ENCODE data around the gene THSD4.

DNA sequence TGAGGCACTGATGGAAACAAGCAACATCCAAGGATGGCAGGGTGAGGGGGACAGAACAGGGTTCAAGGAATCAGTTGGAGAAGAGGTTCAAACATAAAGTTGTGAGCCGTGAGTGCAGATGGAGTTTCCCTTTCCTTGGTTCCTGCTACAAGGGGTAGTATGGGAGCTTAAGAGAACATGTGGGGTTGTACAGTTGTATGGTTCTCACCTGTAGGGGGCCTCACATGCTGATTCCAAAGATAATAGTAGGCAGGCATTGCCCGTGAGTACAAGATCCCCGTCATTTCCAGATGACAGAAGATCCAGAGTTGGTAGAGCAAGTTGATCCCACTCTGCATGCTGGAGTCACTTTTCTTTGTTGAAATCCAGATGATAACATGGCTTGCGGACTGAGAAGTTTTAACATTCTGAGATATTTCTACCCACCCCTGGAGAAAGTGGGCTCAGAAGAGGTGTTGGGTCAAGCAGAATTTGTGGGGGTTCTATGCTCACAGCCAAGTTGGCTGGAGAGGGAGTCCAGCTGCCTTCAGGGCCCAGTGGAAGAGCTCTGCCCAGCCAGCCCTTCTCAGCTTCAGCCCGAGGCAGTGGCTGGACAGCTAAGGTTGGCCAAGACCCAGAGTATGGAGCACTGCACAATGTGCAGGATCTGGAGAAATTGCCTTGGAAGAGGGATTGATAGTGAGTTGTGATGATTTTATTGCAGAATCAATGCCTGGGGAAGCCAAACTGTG lies 141.8 kb downstream of the THSD4 start:
- TF ChIP-seq, protein P1, sequence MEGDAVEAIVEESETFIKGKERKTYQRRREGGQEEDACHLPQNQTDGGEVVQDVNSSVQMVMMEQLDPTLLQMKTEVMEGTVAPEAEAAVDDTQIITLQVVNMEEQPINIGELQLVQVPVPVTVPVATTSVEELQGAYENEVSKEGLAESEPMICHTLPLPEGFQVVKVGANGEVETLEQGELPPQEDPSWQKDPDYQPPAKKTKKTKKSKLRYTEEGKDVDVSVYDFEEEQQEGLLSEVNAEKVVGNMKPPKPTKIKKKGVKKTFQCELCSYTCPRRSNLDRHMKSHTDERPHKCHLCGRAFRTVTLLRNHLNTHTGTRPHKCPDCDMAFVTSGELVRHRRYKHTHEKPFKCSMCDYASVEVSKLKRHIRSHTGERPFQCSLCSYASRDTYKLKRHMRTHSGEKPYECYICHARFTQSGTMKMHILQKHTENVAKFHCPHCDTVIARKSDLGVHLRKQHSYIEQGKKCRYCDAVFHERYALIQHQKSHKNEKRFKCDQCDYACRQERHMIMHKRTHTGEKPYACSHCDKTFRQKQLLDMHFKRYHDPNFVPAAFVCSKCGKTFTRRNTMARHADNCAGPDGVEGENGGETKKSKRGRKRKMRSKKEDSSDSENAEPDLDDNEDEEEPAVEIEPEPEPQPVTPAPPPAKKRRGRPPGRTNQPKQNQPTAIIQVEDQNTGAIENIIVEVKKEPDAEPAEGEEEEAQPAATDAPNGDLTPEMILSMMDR (conservative IDR thresholded peaks at IDR 0.05 in 1 of 2, IDR thresholded peaks at IDR 0.05 in 1 of 2; ENCODE audit: extremely low read depth in 1 of 2, insufficient read depth in 1 of 2, low read depth in 1 of 2, low read length in 2 of 2): no peak
- no peak for TF ChIP-seq EZH2 (IDR thresholded peaks at IDR 0.05; ENCODE audit: borderline replicate concordance, low read length)
